ENCODE measurements around the gene BAIAP2. TPM values are rescaled to one million over a fixed set of nuclear protein-coding genes. Genes with fewer than 3 reads are reported as not detected.

The BAIAP2 gene
- total RNA-seq, 1 donor from 2014 or later = 111 TPM

DNA sequence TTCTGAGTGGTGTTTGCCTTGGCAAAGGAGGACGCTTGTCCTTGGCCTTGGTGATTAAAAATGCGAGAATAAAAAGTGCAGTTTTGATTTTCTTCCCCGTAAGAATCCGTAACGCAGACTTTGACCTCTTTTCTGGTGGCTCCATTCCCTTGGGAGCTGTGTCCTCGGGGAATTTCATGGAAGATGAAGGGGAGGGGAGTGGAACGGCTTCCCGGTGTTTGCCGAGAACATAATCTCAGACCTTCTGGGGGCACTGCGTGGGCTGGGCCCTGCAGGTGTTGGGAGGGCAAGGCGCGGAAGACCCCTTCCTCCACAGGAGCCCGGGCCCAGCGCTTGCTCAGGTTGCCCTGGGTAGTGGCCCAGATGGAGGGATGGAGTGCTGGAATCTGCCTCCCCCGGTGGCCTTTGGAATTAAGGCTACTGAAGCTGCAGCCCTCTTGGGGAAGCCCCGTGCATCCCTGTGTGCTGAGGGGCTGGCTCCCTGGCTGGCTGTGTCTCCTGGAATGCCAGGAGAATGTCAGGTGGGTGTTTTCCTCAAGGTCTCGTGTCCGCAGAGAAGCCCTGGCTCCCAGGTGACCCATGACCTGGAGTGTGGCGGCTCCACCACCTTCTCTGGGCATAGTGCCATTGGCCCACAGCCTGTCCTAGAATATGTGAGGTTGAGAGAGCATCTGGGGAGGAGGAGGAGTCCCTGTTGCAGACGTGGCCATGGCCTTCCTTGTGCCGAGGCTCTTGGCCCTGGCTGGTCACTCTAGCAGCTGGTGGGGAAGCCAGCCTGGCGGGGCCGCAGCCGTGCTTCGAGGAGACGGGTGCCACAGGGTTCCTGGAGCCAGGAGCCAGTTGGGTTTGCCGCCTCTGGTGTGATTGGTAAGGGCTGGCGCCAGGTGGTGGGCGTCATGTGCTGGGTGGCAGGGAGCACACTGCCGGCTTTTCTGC, 3.1 kb downstream of the BAIAP2 start:
- no peak for ATAC-seq

DNA sequence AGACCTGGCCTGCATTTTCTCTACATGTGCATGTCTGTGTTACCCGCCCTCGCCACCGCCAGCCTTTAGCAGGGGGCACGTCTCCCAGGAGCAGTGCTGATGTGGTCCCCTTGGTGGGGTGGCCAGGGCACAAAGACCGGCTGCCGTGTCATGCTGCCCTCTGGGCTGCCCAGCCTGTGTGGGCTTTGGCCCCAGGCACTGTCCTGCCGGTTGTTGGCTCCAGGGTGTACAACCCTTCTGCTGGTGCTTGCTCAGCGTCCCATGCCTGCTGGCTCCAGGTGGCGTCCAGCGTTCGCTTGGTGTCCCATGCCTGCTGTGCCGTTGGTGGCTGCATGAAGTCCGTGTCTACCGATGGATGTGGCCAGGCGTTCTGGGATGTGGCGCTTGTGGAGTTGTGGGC, 4.1 kb downstream of the BAIAP2 start:
- ATAC-seq = no peak

DNA sequence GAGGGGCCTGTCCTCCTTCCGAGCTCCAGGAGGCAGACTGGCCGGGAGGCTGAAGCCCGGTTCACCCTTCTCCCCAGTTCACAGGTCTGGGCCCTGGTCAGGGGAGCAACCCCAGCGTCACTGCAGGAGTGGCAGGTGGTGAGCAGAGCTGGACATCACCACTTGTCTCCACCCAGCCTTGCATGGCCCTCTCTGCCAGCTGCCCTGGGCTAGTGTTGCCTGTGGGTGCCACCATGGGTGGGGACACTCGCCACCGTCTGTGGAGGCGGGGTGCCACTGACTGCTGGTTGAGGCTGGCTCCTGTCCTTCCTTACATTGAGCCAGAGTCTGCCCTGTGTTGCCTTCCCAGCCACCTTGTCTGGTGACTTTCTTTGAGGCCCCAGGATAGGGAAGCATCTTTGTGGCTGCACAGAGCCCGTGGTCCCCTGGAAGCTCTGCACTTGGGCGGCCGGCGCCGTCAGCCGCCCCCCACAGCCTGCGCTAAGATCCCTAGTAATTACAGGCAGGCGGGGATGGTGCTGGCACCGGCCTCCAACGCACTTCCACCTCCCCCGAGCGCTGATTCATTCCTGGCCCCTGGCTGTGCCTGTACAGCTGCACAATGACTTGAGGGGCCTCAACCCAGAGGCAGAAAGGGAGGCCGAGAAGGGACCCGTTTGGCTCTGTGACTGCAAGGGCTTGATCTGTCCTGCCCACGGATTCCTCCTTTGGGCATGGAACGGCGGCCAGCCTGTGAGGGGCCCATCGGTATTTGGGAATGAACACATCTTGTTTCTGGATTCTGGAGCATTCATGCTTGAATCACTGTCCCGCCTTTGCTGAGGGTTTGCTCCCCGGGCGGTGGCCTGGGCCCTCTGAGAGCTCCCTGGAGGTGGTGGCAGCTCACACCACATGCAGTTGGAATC, 5.2 kb downstream of the BAIAP2 start:
- no peak for ATAC-seq

DNA sequence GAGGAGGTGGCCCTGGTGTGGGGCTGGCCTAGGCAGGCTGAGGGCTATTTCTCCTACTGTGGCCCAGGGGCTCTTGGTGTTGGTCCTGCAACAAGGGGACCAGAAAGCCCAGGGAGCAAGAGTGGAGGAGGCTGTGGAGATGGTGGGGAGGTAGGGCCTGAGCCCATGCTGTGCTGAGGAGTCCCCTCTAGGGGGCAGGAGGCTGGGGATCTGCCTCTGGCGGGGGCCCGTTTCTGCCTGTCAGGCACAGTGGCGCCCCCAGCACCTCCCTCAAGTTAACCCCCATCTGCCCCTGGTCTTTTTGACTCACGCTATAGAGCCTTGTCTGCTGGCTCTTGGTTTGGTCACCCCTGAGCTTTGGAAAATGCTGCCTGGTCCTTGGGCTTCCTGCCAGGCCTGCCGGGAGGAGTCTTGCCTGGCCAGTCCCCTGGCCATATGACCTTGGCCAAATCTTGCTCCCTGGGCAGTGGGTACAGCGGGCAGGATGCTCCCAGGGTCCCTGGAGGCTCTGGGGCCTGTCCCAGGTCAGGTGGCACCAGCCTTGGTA, 5.9 kb downstream of the BAIAP2 start:
- ATAC-seq = no peak

DNA sequence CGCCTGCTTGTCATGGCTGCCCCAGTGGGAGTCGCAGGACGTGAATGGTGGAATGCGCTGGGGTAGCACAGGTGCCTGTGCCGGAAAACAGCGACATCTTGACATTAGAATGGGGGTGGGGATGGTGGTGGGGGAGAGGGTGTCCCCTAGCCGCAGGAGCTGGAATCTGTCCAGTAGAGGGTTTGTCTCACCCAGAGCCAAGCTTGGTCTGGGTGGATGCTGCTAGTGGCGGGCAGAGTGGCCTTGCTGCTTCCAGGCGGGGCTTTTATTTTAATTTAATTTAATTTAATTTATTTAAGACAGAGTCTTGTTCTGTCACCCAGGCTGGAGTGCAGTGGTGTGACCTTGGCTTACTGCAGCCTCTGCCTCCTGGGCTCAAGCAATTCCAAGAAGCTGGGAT, 7.7 kb downstream of the BAIAP2 start:
- ATAC-seq = no peak

DNA sequence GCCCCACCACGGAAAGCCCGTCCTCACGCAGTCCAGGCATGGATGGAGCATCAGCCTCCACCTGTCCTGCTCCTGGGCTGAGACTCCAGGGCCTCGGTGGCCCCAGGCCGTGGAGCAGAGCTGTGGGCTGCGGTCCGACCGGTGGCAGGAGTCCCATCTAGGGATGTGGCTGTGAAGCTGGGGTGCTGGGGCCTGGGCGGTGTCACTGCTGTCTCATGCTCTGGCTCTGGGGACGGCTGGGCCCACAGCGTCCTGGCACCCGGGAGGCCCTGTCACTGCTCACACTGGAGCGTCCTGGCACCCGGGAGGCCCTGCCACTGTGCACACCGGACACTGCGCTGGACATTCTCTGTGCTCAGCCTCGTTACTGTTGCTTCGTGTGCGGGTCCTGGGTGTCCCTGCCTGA, 8.4 kb downstream of the BAIAP2 start:
- ATAC-seq = no peak

DNA sequence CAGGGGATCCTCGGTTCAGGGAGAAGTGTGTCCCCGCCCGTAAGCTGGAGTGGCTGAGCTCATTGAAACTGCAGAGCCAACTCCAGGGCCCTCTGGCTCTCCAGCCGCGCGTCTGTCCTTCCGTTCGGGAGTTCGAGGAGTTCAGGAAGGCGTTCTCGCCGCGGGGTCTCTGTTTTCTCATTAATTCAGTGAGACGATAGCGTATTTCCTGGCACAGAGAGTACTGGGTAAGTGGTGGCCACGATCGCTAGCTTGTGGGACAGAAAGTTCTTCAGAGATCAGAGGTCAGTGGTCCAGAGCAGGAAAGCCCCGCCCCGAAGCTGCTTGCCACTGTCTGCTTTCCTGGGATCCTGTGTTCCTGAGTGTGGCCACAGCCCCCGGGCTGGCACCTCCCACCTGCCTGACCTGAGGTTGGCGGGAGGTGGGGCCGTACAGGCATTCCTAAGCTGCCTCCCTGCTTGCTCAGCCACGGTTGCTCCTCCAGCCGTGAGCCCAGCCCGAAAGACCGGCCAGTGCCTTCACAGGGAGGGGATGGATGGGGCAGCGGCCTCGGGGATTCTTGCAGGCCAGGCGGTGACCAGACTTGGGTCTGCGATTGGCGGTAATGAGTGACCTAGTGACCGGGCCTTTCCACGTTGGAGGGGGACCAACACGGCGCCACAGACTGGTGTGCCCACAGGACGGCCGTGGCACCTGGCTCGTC, 8.9 kb downstream of the BAIAP2 start:
- peak; percentile 39 for ATAC-seq

DNA sequence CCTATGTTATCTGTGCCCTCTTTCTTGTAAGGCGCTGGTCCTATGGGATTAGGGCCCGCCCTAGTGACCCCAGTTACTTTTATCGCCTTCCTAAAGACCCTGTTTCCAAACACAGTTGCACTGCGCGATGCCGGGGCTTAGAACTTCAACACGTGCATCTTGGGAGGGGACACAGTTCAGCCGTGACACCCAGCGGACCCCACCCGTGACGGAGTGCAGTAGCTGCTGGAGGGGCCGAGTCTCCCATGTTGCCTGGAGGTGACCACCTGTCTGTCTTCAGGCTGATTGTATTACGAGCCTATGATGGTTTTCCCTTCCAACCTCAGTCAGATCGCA, 9.4 kb downstream of the BAIAP2 start:
- ATAC-seq = no peak

DNA sequence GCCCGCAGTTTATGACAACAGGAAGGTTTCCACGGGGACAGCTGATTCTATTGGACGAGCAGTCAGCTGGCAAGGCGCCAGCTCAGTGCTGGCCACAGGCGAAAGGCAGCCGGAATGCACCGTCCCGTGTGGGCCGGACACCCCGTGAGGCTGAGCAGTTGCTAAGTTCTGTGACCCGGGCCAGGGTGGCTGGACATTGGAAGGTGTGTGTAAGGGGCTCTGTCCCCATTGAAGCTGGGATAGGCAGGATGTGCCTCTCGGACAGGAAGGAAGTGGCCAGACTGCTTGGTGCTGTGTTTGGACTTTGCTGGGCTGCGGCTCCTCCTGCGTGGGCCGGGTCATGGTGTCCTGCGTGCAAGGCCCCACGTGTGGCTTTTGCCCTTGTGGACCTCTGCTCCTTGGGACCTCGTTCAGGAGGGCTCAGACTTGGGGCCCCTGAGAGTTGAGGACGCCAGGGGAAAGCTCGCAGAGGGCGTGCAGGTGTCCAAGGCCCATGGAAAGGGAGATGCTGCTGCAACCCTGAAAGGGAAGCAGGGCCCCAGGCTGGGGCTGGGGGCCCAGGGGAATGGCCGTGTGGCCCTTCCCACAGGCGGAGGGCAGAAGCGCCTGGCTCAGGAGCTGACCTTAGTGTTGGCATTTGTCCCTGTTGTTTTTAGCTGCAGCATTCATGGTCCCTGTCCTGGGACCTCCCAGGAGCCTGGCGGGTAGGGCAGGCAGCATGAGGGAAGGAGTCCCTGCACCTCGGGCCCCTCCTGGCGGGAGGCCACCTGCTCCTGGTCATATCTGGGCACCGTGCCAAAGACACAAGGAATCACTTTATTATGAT, 10.0 kb downstream of the BAIAP2 start:
- ATAC-seq = peak; percentile 19

DNA sequence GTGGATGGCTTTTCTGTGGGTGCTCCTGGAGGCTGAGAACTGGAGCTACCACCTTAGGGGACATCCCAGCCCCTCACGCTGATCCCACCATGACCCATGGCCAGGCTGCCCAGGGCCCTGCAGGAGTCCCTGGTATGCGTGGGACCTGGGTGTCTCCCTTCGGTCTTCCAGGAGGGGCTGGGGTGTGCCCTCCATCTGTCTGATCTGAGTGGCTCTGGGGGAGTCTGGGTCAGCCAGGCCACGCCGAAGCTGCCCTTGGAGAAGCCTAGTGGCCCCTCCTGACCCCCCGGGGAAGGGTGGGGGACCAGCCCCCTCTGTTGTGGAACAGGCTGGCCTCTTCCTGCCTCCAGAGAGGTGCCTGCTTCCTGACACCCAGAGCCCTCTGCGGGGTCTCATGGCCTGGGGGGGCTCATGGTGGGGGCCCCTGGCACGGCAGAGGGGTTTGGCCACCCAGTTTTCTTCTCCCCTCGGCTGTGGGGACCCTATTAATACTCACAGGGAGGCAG, 10.7 kb downstream of the BAIAP2 start:
- ATAC-seq = no peak

DNA sequence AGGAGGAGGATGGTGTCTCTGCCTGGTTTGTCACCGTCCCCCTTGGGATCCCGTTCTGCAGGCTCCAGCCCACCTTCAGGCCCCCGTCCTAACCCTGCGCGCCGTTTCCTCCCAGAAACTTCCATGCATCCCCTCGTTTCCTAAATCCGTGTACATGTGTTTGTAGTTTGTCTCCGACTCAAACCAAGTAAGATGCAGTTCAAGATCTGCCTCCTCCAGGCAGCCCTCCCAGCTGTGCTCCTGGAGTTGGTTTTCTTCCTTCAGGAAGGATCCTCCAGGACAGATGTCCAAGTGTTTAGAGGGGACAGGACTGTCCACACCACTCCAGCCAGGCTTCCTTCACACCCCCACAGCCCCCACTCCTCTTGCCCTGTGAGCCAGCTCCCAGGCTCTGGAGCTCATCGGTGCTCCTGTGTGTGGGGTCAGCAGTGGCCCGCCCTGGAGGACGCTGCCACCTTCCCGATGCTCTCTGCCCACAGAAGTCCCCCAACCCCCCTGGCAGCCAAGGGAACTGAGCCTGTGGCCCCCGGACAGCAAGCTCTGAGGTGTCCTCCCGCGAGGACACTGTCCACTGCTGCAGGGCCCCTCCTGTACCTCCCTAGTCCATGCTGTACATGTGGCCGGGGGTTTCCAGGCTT, 11.3 kb downstream of the BAIAP2 start:
- no peak for ATAC-seq

DNA sequence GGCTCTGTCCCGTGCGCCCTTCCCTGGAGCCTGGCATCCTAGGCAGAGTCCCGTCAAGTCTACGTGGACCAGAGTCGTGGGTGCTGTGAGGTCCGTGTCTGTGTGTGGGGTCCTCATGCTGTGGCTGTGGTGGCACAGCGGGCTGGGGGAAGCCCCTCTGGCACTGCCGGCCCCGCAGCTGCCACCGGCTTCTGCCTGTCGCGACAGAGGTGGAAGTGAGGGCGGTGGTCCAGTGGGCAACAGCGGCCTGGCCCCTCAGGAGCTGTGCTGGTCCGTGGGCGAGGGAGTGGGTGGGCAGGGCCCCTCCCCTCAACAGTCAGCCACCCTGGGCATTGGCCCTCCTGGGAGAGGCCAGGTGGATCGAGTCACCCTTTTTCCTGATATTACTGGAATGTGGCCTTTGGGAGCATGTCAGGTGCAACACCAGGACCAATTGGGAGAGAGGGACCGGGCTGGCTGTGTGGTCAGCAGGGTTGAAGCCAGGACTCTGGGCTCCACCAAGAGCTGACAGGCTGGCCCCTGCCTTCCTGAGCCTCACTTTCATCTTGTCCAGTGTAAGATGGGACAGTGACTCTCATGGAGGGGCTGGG, 11.9 kb downstream of the BAIAP2 start:
- no peak for ATAC-seq

DNA sequence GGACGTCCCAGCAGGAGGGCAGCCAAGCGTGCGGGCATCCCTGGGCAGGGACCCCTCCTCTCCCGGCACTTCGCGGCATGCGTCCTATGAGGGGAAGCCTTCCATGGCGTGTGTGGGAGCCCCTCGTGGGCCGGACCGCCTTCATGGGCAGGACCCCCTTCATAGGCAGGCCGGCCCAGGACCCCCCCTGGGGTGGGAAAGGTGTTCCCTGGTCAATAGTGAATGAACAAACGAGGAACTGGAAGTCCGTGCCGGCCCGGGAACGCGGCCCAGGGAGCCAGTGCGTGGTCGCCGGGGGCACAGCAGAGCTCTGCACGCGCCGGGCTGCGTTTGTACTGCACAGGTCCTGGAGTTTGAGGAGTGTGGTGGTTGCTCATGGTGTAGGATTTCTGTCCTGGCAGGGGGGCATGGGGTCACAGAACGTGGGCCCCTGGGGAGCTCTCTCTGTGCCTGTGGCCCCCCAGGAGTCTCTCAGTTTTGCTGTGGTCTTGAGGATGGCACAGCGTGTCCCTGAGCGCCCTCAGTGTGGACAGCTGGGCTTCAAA, 13.9 kb downstream of the BAIAP2 start:
- ATAC-seq = no peak

DNA sequence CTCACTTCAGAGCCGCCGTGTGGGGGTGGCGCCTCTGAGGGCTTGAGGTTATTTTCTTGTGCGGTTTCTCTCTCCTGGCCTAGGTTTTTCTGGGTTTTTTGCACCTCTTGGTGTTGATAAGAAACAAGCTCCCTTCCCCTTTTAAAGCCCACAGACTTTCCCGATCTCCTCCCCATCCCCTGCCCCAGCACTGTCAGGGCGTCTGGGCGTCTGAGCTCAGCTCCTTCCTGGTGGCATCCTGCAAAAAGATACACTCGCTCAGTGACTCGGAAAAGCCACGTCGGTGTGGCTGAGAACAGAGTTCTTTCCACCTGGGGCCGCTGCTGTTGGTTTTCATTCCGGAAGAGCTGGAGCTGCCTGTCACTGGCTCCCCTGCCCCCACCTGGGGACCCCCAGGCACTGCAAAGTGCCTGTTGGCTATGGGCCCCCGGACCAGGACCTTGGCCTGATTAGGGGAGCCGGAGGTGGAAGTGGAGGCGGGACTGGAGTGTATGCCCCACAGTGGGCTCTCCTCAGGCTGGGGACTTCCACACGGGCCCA, 14.5 kb downstream of the BAIAP2 start:
- ATAC-seq = no peak

DNA sequence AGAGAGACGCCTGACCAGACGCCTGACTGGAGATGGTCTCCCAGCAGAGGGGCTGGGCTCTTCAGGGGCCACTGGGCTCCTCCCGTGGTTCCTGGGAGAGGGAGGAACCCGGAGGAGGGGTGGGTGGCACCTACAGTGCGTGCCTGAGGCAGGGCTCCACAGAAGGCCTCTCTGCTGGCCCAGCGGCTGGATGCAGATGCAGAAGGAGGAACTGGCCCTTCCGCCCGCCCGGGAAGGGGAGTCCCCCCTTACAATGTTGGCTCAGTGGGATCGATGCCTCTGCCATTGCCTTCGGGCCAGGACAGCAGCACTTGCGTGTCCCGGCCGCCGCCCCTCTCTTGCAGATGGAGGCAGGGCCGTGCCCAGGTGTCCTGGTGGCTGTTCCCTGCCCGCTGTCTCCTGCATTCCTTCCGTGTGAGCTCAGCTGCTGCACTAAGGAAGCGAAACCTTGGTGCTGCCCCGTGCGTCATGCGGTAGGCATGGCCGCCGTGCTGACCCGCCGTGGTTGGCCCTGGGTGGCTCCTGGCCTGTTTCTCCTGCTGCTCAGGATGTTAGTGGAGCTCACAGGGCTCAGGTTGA, 15.1 kb downstream of the BAIAP2 start:
- peak; percentile 91 for ATAC-seq

DNA sequence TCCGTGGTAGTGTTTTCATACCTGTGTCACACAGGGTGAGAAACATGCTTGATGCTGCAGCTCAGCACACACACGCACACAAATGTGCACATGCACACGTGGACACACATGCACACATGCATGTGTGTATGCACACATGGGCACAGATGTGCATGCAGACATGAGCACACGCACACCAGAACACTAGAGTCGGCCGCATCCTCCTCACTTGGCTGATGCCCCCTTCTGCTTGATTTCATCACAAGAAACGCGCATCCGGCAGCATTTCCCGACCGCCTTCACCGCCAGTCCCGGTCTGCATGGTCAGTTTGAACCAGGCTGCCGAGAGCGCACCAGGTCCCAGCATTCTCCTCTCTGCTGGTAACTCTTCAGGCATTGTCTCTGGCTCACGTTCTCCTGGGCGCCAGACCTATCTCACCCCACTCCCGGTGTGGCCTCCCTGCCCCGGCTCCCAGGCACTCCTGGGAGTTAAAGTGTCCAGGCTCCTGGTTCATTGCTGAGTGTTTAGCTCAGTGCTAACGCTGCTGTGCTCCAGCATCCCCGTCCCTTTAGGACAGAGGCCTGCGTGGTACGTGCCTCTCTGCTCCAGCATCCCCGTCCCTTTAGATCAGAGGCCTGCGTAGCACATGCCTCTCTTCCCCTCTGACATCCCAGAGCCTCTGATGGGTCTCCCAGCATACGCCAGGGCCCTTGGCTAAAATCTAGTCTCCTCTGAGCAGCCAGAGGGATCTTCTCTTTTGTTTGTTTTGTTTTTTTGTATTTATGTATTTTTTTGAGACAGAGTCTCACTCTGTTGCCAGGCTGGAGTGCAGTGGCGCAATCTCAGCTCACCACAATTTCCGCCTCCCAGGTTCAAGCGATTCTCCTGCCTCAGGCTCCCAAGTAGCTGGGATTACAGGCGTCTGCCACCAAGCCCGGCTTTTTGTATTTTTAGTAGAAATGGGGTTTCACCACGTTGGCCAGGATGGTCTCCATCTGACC, 16.0 kb downstream of the BAIAP2 start:
- ATAC-seq = no peak

DNA sequence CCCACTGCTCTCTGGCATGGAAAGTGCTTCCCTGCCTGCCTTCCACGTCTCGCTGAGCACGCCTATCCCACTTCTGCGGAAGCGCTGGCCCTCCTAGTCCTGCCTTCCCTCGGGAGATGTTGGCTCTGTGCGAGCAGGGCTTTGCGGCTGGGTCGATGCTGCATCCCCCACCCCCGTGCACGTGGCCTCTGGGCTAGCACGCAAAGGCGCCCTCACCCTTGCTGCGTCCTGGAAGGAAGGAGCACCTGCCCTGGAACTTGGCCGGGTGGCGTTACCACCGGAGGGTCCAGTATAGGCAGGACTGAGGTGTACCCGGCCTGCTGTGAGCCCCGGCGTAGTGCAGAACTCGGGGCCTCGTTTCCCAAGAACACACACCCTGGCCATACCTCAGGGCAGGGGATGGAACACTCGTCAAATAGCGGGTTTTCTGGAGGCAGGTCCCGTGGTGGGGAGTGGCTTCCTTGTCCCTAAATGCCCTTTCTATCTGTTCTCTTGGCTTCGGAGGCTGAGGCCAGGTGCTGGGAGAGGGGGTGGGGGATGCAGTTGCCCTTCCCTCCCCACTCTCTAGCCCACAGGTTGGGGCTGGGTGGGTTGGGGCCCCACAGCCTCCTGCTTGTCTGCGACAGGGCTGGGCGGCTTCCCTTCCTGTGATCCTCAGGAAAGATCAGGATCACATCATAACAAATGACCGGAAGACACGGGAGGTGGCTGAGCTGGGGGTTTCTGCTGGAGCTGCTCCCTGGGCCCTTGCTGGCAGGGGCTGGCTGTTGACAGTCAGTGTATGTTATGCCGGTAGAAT, 17.4 kb downstream of the BAIAP2 start:
- no peak for ATAC-seq

Measured in esophagus mucosa (tissue), 1 donor.